Endothelial cell of umbilical vein (primary cell): ENCODE measurements around the gene SCRN1. TPM values are rescaled to one million over a fixed set of nuclear protein-coding genes. Genes with fewer than 3 reads are reported as not detected.

ENCODE experiments used
- BruUV-seq: library from RNA; stranded (reverse); fragments of 400-500 nt; replicated peaks from 2 replicates; lab custom pipeline; 2021; lab: Mats Ljungman, UMichigan
- CTCF ChIA-PET: fragments of 300-600, 350-600 bp; sonication (Branson Sonifier 250); formaldehyde crosslinking; loops from one replicate; lab custom pipeline; 2021; ENCODE audit warnings: antibody characterized with exemption, inconsistent platforms; lab: Charles Lee
- POLR2A ChIA-PET: fragments of 300-600, 350-600 bp; sonication (Branson Sonifier 250); formaldehyde crosslinking; loops from one replicate; lab custom pipeline; 2021; ENCODE audit warnings: antibody characterized with exemption, inconsistent platforms; lab: Charles Lee
- DNase-seq: peaks from one replicate; pipeline ENCODE4 v3.0.0-alpha.2; 2011; ENCODE audit warnings: low read depth, low spot score
- FAIRE-seq: peaks from 2 replicates; lab custom pipeline; 2011; peaks lifted over from hg19 to GRCh38; lab: Jason Lieb, UNC
- H2AFZ ChIP-seq: 2 replicates; pipeline ENCODE4 v1.6.0; 2012; ENCODE audit warnings: low read depth, low read length, control low read depth, inconsistent platforms
- H3K27ac ChIP-seq: 2 replicates; pipeline ENCODE4 v1.5.1; 2011; ENCODE audit warnings: low read depth, mild to moderate bottlenecking, control low read depth, low read length, moderate library complexity; ENCODE audit not compliant: insufficient read depth
- H3K27me3 ChIP-seq, 2 experiments: 2 replicates each; pipeline versions ENCODE4 v1.6.0 to v1.6.1; 2011; ENCODE audit warnings: low read length in 2 of 2, mixed read lengths in 1 of 2; ENCODE audit not compliant: control insufficient read depth in 2 of 2, insufficient read depth in 2 of 2
- H3K36me3 ChIP-seq, 2 experiments: 2 replicates in 1 of 2; 3 replicates in 1 of 2; pipeline ENCODE4 v1.5.1; 2011; ENCODE audit warnings: low read length in 2 of 2, mild to moderate bottlenecking in 1 of 2, moderate library complexity in 1 of 2; ENCODE audit not compliant: control insufficient read depth in 2 of 2, insufficient read depth in 2 of 2; ENCODE audit errors: extremely low read depth in 1 of 2
- H3K4me1 ChIP-seq: 3 replicates; pipeline ENCODE4 v1.5.1; 2011; ENCODE audit warnings: mild to moderate bottlenecking, low read length; ENCODE audit not compliant: control insufficient read depth, insufficient read depth; ENCODE audit errors: extremely low read depth
- H3K4me2 ChIP-seq: 2 replicates; pipeline ENCODE4 v1.6.1; 2011; ENCODE audit warnings: low read length, control low read depth, mixed read lengths; ENCODE audit not compliant: insufficient read depth
- H3K4me3 ChIP-seq, 3 experiments: fragments of 200-600 bp in 1 of 3; sonication (generic), shearing (Covaris generic) in 1 of 3; replicated peaks in 1 of 3; 2 replicates each; pipeline ENCODE4 v1.5.1; 2011 to 2016; ENCODE audit warnings: control low read depth in 3 of 3, low read length in 3 of 3, mild to moderate bottlenecking in 2 of 3, inconsistent platforms in 1 of 3, low read depth in 1 of 3, moderate library complexity in 1 of 3; ENCODE audit not compliant: insufficient read depth in 1 of 3
- H3K79me2 ChIP-seq: 2 replicates; pipeline ENCODE4 v1.6.0; 2012; ENCODE audit warnings: low read length, inconsistent platforms; ENCODE audit not compliant: control insufficient read depth, insufficient read depth
- H3K9ac ChIP-seq: replicated peaks from 2 replicates; pipeline ENCODE3; 2011; ENCODE audit warnings: low read length, control low read depth; ENCODE audit not compliant: insufficient read depth; ENCODE audit errors: extremely low read depth
- H3K9me1 ChIP-seq: replicated peaks from 3 replicates; pipeline ENCODE4 v1.6.0; 2011; ENCODE audit warnings: mild to moderate bottlenecking, low read length; ENCODE audit not compliant: control insufficient read depth, insufficient read depth; ENCODE audit errors: extremely low read depth
- H3K9me3 ChIP-seq: replicated peaks from 2 replicates; pipeline ENCODE4 v1.5.1; 2012; ENCODE audit warnings: low read length, inconsistent platforms; ENCODE audit not compliant: control insufficient read depth, insufficient read depth
- H4K20me1 ChIP-seq: replicated peaks from 2 replicates; pipeline ENCODE3; 2011; ENCODE audit warnings: mild to moderate bottlenecking, low read length; ENCODE audit not compliant: control insufficient read depth, insufficient read depth; ENCODE audit errors: extremely low read depth
- EZH2 ChIP-seq: IDR thresholded peaks from 2 replicates; pipeline ENCODE4 v1.6.1; 2012; ENCODE audit warnings: borderline replicate concordance, low read depth, mild to moderate bottlenecking, moderate library complexity, low read length, inconsistent platforms; ENCODE audit not compliant: severe bottlenecking
- FOS ChIP-seq: IDR thresholded peaks from 2 replicates; pipeline ENCODE4 v1.6.1; 2011; ENCODE audit warnings: mild to moderate bottlenecking, low read length, moderate library complexity, borderline replicate concordance; ENCODE audit not compliant: insufficient read depth
- GATA2 ChIP-seq: IDR thresholded peaks from 2 replicates; pipeline ENCODE4 v1.7.0; 2011; ENCODE audit warnings: low read depth, mild to moderate bottlenecking, moderate library complexity, mixed read lengths, low read length; ENCODE audit not compliant: insufficient read length, insufficient read depth
- JUN ChIP-seq: IDR thresholded peaks from 2 replicates; pipeline ENCODE4 v1.6.1; 2011; ENCODE audit warnings: borderline replicate concordance, low read depth; ENCODE audit not compliant: insufficient read length, insufficient read depth
- MYC ChIP-seq: IDR thresholded peaks from one replicate; pipeline ENCODE4 v1.6.1; 2011; ENCODE audit warnings: mild to moderate bottlenecking, low read depth, low read length
- POLR2A ChIP-seq: IDR thresholded peaks from 2 replicates; pipeline ENCODE4 v1.6.1; 2012; ENCODE audit warnings: low read depth, mild to moderate bottlenecking, control low read depth, low read length
- POLR2AphosphoS5 ChIP-seq: IDR thresholded peaks from 2 replicates; pipeline ENCODE4 v1.6.1; 2012; ENCODE audit warnings: low read depth, mild to moderate bottlenecking, control low read depth, low read length, moderate library complexity; ENCODE audit not compliant: insufficient read depth
- dilution Hi-C: fragments of 300-500 bp; cut with MboI; formaldehyde crosslinking; loops from one replicate; pipeline ENCODE4 v1.15.0; 2019; ENCODE audit warnings: low sequenced_read_pairs; ENCODE audit not compliant: extremely low pct_ligation_motif_present
- intact Hi-C: fragments of 100-400 bp; cut with micrococcal nuclease; formaldehyde crosslinking; loops from one replicate; pipeline ENCODE4 v1.10.0; 2022
- polyA plus RNA-seq, 4 experiments: library from polyadenylated mRNA; depleted of rRNA in 3 of 4; stranded (reverse) in 3 of 4; unstranded in 1 of 4; fragments of >200 nt; gene quantifications; 2 replicates each; pipeline versions ENCODE4 v1.2.1 to v1.2.3, GENCODE V29; 2011 to 2012; ENCODE audit warnings: missing spikeins in 1 of 4
- total RNA-seq: library from RNA; stranded (reverse); gene quantifications from 2 replicates; pipeline ENCODE4 v1.2.3, GENCODE V29; 2021
- TF ChIP-seq, protein P1 (sequence below): IDR thresholded peaks from 2 replicates; pipeline ENCODE4 v1.6.1; 2011; ENCODE audit not compliant: insufficient read depth, insufficient read length
- TF ChIP-seq, protein P2 (sequence below), 2 donors: IDR thresholded peaks; 1 replicate in 1 of 2; 2 replicates in 1 of 2; pipeline ENCODE4 v1.5.1; 2011; ENCODE audit warnings: low read length in 2 of 2, mild to moderate bottlenecking in 2 of 2, moderate library complexity in 2 of 2, control low read depth in 1 of 2, inconsistent platforms in 1 of 2, low read depth in 1 of 2; ENCODE audit not compliant: insufficient read depth in 1 of 2; ENCODE audit errors: extremely low read depth in 1 of 2

SCRN1 gene
- total and polyA plus RNA-seq, 2 donors (not counting 3 experiments of a cell fraction or from before 2014, with no cell fraction given), result 57.0 to 127 TPM

DNA sequence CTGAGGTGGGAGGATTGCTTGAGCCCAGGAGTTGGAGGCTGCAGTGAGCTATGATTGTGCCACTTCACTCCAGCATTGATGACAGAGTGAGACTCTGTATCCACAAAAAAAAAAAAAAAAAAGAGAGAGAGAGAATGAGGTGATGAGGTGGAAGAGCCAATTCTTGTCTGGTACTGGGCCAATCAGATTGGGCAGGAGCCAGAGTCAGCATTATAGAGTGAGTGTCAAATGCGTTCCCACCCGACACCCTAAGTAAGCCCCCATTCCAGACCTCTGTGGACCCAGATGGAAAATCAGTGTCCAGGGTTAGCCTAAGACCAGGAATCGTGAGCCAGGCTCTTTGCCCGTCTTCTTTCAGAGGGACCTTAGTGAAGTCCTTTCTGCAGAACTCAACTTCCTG, 99.3 kb downstream of the SCRN1 start:
- BruUV-seq, result no TSS peak
- no peak for TF ChIP-seq EZH2
- TF ChIP-seq GATA2, result no peak
- TF ChIP-seq MYC, result no peak
- TF ChIP-seq FOS, result no peak
- TF ChIP-seq, protein P1, sequence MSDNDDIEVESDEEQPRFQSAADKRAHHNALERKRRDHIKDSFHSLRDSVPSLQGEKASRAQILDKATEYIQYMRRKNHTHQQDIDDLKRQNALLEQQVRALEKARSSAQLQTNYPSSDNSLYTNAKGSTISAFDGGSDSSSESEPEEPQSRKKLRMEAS, result no peak
- no peak for TF ChIP-seq JUN
- TF ChIP-seq, protein P2, sequence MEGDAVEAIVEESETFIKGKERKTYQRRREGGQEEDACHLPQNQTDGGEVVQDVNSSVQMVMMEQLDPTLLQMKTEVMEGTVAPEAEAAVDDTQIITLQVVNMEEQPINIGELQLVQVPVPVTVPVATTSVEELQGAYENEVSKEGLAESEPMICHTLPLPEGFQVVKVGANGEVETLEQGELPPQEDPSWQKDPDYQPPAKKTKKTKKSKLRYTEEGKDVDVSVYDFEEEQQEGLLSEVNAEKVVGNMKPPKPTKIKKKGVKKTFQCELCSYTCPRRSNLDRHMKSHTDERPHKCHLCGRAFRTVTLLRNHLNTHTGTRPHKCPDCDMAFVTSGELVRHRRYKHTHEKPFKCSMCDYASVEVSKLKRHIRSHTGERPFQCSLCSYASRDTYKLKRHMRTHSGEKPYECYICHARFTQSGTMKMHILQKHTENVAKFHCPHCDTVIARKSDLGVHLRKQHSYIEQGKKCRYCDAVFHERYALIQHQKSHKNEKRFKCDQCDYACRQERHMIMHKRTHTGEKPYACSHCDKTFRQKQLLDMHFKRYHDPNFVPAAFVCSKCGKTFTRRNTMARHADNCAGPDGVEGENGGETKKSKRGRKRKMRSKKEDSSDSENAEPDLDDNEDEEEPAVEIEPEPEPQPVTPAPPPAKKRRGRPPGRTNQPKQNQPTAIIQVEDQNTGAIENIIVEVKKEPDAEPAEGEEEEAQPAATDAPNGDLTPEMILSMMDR (IDR thresholded peaks at IDR 0.05; ENCODE audit: extremely low read depth in 1 of 2, insufficient read depth in 1 of 2, low read depth in 1 of 2, low read length in 2 of 2), result no peak
- TF ChIP-seq POLR2A, result no peak
- TF ChIP-seq POLR2AphosphoS5, result no peak
- Histone ChIP-seq H3K9me3 (no peaks in the 10 kb centered on the region), H2AFZ (no peak overlapping the region), H3K9ac (no peak overlapping the region), H3K9me1 (no peaks in the 10 kb centered on the region), H3K27ac (no peak overlapping the region), H3K4me3 (no peak overlapping the region), H3K79me2 (no peaks in the 10 kb centered on the region), H4K20me1 (no peaks in the 10 kb centered on the region), H3K36me3 (no peaks in the 10 kb centered on the region), H3K27me3 (peaks cover 0 to 10% of the 10 kb centered on the region in 2 experiments), H3K4me2 (no peak overlapping the region), H3K4me1 (no peaks in the 10 kb centered on the region)
- POLR2A ChIA-PET, result no interaction called here
- no peak for FAIRE-seq
- intact Hi-C loops (no loop called here), dilution Hi-C loops (no loop called here)
- CTCF ChIA-PET, result no interaction called here
- DNase-seq, result no peak
